ENCODE data around the gene CEP131.

DNA sequence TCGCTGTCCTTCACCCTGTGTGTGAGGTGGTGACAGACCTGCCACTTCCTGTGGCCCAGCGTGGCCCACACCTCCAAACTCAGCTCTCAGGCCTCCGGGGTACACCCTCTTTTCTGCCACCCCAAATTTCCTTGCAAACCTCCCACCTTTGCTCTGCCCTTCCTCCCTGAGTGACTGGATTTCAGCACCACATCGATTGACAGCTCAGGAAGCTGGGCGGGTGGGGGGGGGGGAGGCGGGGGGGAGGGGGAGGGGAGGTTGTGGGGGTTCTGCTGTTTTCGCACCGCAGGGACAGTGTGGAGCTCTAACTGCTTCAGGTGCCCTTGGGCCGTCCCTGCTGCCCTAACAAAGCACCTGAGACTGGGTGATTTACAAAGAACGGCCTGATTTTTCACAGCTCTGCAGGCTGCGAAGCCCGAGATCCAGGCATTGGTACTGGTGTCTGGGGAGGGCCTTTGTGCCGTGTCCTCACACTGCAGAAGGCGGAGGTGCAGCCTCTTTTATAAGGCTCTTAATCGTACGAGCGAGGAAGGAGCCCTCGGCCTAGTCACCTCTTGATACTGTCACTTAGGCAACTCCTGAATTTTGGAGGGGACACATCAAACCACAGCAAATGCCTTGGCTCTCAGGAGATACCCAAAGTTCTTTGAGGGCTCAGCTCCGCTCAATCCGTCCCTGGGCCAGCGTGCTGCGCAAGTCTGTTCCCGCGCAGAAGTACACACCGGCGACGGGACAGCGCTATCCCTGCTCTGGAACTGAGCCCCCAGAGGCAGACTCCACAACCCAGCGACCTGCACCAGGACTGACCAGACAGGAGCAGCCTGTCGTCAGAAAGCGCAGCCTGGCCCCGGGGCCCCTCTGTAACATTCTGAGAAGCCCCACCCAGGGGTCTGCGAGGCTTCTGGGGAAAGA, 19.9 kb upstream of the CEP131 start:
- TF ChIP-seq, protein P1, sequence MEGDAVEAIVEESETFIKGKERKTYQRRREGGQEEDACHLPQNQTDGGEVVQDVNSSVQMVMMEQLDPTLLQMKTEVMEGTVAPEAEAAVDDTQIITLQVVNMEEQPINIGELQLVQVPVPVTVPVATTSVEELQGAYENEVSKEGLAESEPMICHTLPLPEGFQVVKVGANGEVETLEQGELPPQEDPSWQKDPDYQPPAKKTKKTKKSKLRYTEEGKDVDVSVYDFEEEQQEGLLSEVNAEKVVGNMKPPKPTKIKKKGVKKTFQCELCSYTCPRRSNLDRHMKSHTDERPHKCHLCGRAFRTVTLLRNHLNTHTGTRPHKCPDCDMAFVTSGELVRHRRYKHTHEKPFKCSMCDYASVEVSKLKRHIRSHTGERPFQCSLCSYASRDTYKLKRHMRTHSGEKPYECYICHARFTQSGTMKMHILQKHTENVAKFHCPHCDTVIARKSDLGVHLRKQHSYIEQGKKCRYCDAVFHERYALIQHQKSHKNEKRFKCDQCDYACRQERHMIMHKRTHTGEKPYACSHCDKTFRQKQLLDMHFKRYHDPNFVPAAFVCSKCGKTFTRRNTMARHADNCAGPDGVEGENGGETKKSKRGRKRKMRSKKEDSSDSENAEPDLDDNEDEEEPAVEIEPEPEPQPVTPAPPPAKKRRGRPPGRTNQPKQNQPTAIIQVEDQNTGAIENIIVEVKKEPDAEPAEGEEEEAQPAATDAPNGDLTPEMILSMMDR (IDR thresholded peaks at IDR 0.05; ENCODE audit: extremely low read depth in 1 of 2, insufficient read depth in 1 of 2, low read depth in 1 of 2, low read length in 2 of 2), result no peak
- TF ChIP-seq EZH2 (IDR thresholded peaks at IDR 0.05; ENCODE audit: borderline replicate concordance, low read depth, low read length, severe bottlenecking) (no peak), MYC (IDR thresholded peaks at IDR 0.05; ENCODE audit: low read depth, low read length) (no peak), POLR2A (IDR thresholded peaks at IDR 0.05; ENCODE audit: low read depth, low read length) (peak; percentile 9), FOS (IDR thresholded peaks at IDR 0.05; ENCODE audit: borderline replicate concordance, insufficient read depth, low read length) (no peak), POLR2AphosphoS5 (IDR thresholded peaks at IDR 0.05; ENCODE audit: insufficient read depth, low read depth, low read length) (no peak), JUN (IDR thresholded peaks at IDR 0.05; ENCODE audit: borderline replicate concordance, insufficient read depth, insufficient read length, low read depth) (no peak)
- TF ChIP-seq, protein P2, sequence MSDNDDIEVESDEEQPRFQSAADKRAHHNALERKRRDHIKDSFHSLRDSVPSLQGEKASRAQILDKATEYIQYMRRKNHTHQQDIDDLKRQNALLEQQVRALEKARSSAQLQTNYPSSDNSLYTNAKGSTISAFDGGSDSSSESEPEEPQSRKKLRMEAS (IDR thresholded peaks at IDR 0.05; ENCODE audit: insufficient read depth, insufficient read length), result no peak
